Measurements from ENCODE around the gene LBX1. TPM values are rescaled to one million over a fixed set of nuclear protein-coding genes. Genes with fewer than 3 reads are reported as not detected.

LBX1 gene
- polyA plus RNA-seq, 1 donor from 2014 or later: not detected

GRCh38 chr10:101221963-101222531, 7.2 kb downstream of the LBX1 start:
- peak; percentile 52 for TF ChIP-seq EZH2 (IDR thresholded peaks at IDR 0.05; ENCODE audit: borderline replicate concordance, insufficient read depth, low read length, poor library complexity, severe bottlenecking)
- TF ChIP-seq EP300 (conservative IDR thresholded peaks at IDR 0.05; ENCODE audit: poor library complexity, severe bottlenecking): no peak
- no peak overlapping the region for H3K27ac ChIP-seq (ENCODE audit: low read length)
- H3K36me3 ChIP-seq (ENCODE audit: insufficient read depth, low read length): no peaks in the 10 kb centered on the region
- H3K27me3 ChIP-seq (ENCODE audit: insufficient read depth, low read depth, low read length): peaks cover 100% of the 10 kb centered on the region
- H3F3A ChIP-seq (ENCODE audit: insufficient read depth, low read length, poor library complexity, severe bottlenecking): no peaks in the 10 kb centered on the region
- H4K20me1 ChIP-seq (ENCODE audit: insufficient read depth): no peaks in the 10 kb centered on the region
- H3K9ac ChIP-seq (ENCODE audit: low read length): no peak overlapping the region
- no peak overlapping the region for H3K4me2 ChIP-seq (ENCODE audit: low read length)
- H3K79me2 ChIP-seq (replicated peaks; ENCODE audit: insufficient read depth, low read length): no peaks in the 10 kb centered on the region
- H3K4me3 ChIP-seq (ENCODE audit: low read length): no peak overlapping the region
- H3K9me2 ChIP-seq (ENCODE audit: insufficient read depth, low read length): no peaks in the 10 kb centered on the region
- H2AFZ ChIP-seq (ENCODE audit: low read depth, low read length): no peak overlapping the region
- H3K9me3 ChIP-seq (ENCODE audit: low read length): no peaks in the 10 kb centered on the region

GRCh38 chr10:101221549-101221948, 7.7 kb downstream of the LBX1 start:
- H3F3A ChIP-seq (ENCODE audit: insufficient read depth, low read length, poor library complexity, severe bottlenecking): no peaks in the 10 kb centered on the region
- H3K9me2 ChIP-seq (ENCODE audit: insufficient read depth, low read length): no peaks in the 10 kb centered on the region
- H2AFZ ChIP-seq (ENCODE audit: low read depth, low read length): no peak overlapping the region
- peaks cover 100% of the 10 kb centered on the region for H3K27me3 ChIP-seq (ENCODE audit: insufficient read depth, low read depth, low read length)
- no peaks in the 10 kb centered on the region for H3K79me2 ChIP-seq (replicated peaks; ENCODE audit: insufficient read depth, low read length)
- no peak overlapping the region for H3K4me2 ChIP-seq (ENCODE audit: low read length)
- no peaks in the 10 kb centered on the region for H3K36me3 ChIP-seq (ENCODE audit: insufficient read depth, low read length)
- H3K9me3 ChIP-seq (ENCODE audit: low read length): no peaks in the 10 kb centered on the region
- no peak overlapping the region for H3K9ac ChIP-seq (ENCODE audit: low read length)
- H3K4me3 ChIP-seq (ENCODE audit: low read length): no peak overlapping the region
- no peak overlapping the region for H3K27ac ChIP-seq (ENCODE audit: low read length)
- no peak for TF ChIP-seq EZH2 (IDR thresholded peaks at IDR 0.05; ENCODE audit: borderline replicate concordance, insufficient read depth, low read length, poor library complexity, severe bottlenecking)
- TF ChIP-seq MXI1 (conservative IDR thresholded peaks at IDR 0.05; ENCODE audit: poor library complexity, severe bottlenecking): no peak
- no peak for TF ChIP-seq SMC3 (conservative IDR thresholded peaks at IDR 0.05; ENCODE audit: poor library complexity)
- no peak for TF ChIP-seq REST (IDR thresholded peaks at IDR 0.05; ENCODE audit: borderline replicate concordance)
- no peak for TF ChIP-seq TAF1 (IDR thresholded peaks at IDR 0.05; ENCODE audit: low read depth)
- no peak for TF ChIP-seq CTCF (IDR thresholded peaks at IDR 0.05; ENCODE audit: poor library complexity, severe bottlenecking)
- TF ChIP-seq RAD21 (conservative IDR thresholded peaks at IDR 0.05): no peak
- TF ChIP-seq POLR2AphosphoS5 (IDR thresholded peaks at IDR 0.05): no peak
- no peak for TF ChIP-seq EP300 (conservative IDR thresholded peaks at IDR 0.05; ENCODE audit: poor library complexity, severe bottlenecking)
- H4K20me1 ChIP-seq (ENCODE audit: insufficient read depth): no peaks in the 10 kb centered on the region
